Measurements from ENCODE around the gene PRKCI.
A peak's percentile ranks its signal among the peaks of the same experiment; 100 is the strongest.
"Not testable (repeated sequence)": the region's sequence is repeated elsewhere in the genome, so short reads cannot be mapped to it uniquely, and the experiment has no call there.

Gene PRKCI

GRCh38 chr3:170221924-170222646, at the start of gene PRKCI:
PRKCI (plus strand) TSS chr3:170222424; CDS start chr3:170222670, 246 bp downstream.
- DNase-seq (ENCODE audit: low read depth), result peak; percentile 87

- no peak for DNase-seq (ENCODE audit: low read depth)
Observed at GRCh38 chr3:170178651-170179050, 43.6 kb upstream of the PRKCI start.

GRCh38 chr3:170179432-170179831, 42.8 kb upstream of the PRKCI start:
- no peak for DNase-seq (ENCODE audit: low read depth)

- DNase-seq (ENCODE audit: low read depth), result peak; percentile 3
Observed at GRCh38 chr3:170180079-170180907, 41.9 kb upstream of the PRKCI start.

GRCh38 chr3:170180908-170181885, 41.0 kb upstream of the PRKCI start, which contains the start of gene PHC3:
PHC3 (minus strand) TSS chr3:170181733; CDS start chr3:170181715, 18 bp downstream.
- peak; percentile 64 for DNase-seq (ENCODE audit: low read depth)

GRCh38 chr3:170189398-170190256, 32.6 kb upstream of the PRKCI start:
- DNase-seq (ENCODE audit: low read depth), result no peak

GRCh38 chr3:170195759-170196158, 26.5 kb upstream of the PRKCI start:
- DNase-seq (ENCODE audit: low read depth), result not testable (repeated sequence)

- no peak for DNase-seq (ENCODE audit: low read depth)
Observed at GRCh38 chr3:170196833-170197232, 25.4 kb upstream of the PRKCI start.

GRCh38 chr3:170200987-170201386, 21.2 kb upstream of the PRKCI start:
- DNase-seq (ENCODE audit: low read depth), result no peak

GRCh38 chr3:170201527-170201926, 20.7 kb upstream of the PRKCI start:
- DNase-seq (ENCODE audit: low read depth), result no peak

- DNase-seq (ENCODE audit: low read depth), result no peak
Observed at GRCh38 chr3:170203457-170203856, 18.8 kb upstream of the PRKCI start.

GRCh38 chr3:170204023-170204472, 18.2 kb upstream of the PRKCI start:
- DNase-seq (ENCODE audit: low read depth), result no peak

GRCh38 chr3:170204509-170204908, 17.7 kb upstream of the PRKCI start:
- no peak for DNase-seq (ENCODE audit: low read depth)

- peak; percentile 11 for DNase-seq (ENCODE audit: low read depth)
Observed at GRCh38 chr3:170205302-170205701, 16.9 kb upstream of the PRKCI start.

GRCh38 chr3:170206164-170206762, 16.0 kb upstream of the PRKCI start:
- not testable (repeated sequence) for DNase-seq (ENCODE audit: low read depth)

GRCh38 chr3:170207717-170208116, 14.5 kb upstream of the PRKCI start:
- no peak for DNase-seq (ENCODE audit: low read depth)

- no peak for DNase-seq (ENCODE audit: low read depth)
Observed at GRCh38 chr3:170211668-170212067, 10.6 kb upstream of the PRKCI start.

GRCh38 chr3:170219850-170220249, 2.4 kb upstream of the PRKCI start:
- DNase-seq (ENCODE audit: low read depth), result no peak

GRCh38 chr3:170220871-170221270, 1.4 kb upstream of the PRKCI start:
- DNase-seq (ENCODE audit: low read depth), result no peak

Data from GM04503 (cell line).